NCI-H345 treated with DMSO at 0.1 percent for 48 hours (cell line): ENCODE measurements around the gene HPCAL1.
"Not testable (repeated sequence)": the region's sequence is repeated elsewhere in the genome, so short reads cannot be mapped to it uniquely, and the experiment has no call there.

Experiments used
- DNase-seq: peaks from one replicate; lab custom pipeline; 2025; ENCODE audit not compliant: unreplicated experiment; lab: John Stamatoyannopoulos, UW

Gene HPCAL1

DNA sequence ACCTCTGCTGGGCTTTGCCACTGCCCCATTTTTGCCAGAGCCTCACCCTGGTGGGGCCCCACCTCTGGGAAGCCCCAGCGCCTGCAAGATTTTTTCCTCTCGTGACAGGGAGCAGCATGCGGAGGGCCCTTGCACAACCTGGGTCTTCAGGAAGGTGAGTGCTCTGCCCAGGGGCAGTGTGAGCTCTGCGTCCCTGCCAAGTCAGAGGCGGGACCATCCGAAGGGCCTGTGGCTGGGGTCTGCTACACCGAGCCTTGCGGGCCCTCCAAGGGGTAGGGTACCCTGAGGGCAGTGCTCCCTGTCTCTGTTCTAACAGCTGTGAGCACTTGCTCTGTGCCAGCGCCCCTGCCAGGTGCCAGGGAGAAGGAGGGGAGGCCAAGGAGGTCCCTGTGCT, 151.2 kb downstream of the HPCAL1 start:
- DNase-seq, result no peak

DNA sequence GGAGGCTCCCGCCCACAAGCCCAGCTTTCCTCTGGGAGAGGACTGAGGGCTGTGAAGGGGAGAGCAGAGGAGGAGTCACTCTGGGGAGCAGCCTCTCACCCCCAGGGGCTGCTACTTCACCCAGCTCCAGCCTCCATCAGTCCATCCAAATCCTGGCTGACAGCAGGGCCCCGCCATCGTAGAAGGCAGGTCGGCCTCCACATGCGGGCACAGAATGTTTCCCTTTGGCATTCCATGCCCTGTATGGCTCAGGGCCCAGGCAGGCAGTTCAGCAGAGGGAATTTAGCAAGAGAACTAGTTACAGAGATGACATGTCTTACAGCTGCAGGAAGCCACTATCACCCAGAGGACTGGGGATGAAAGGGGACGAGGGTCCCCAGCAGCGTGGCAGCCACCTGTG, 151.8 kb downstream of the HPCAL1 start:
- no peak for DNase-seq

DNA sequence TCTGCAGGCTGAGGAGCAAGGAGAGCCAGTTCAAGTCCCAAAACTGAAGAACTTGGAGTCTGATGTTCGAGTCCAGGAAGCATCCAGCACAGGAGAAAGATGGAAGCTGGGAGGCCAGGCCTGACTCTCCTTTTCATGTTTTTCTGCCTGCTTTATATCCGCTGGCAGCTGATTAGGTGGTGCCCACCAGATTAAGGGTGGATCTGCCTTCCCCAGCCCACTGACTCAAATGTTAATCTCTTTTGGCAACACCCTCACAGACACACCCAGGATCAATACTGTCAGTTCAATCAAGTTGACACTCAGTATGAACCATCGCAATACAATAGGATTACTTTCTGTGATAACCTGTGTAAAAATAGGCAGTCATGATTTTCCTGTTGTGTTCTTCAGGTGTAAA, 154.5 kb downstream of the HPCAL1 start:
- DNase-seq, result not testable (repeated sequence)

- DNase-seq, result no peak
These were observed 155.3 kb downstream of the HPCAL1 start for GRCh38 chr2:10457846-10458598.

DNA sequence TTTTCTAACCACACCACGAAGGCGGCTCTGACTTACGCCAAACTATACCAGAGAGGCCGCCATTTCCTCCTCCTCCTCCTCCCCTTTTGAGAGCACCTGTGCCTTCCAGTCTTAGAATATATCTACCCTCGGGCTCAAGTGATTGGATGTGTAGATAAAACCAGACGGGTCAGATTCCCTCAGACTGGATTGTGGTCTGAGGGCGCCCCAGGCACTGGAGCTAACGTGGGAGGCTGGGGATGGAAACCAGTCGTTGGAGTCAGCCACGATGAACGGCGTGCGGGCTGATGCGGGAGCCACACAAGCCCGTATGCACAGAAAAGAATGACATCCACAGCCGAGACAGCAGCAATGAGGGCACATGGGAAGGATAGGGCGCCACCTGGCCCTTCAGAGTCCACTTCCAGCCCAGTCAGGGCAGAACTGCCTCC, 157.7 kb downstream of the HPCAL1 start:
- DNase-seq, result no peak

- no peak for DNase-seq
These were observed 159.7 kb downstream of the HPCAL1 start for GRCh38 chr2:10462178-10463083.

DNA sequence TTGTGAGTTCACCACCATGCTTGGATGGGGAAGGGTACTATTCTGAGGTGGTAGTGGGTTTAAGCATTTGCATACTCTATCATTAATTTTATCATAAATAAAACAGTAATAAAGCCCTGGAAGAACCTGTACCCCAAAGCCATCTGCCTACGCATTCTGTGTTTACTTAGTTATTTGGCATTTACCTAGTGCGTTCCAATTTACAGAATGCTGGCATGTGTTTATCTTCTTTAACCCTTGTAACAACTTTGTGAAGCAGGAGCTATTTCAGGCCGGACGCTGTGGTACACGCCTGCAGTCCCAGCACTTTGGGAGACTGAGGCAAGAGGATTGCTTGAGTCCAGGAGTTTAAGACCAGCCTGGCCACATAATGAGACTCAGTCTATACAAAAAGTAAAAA, 163.2 kb downstream of the HPCAL1 start:
- no peak for DNase-seq

DNA sequence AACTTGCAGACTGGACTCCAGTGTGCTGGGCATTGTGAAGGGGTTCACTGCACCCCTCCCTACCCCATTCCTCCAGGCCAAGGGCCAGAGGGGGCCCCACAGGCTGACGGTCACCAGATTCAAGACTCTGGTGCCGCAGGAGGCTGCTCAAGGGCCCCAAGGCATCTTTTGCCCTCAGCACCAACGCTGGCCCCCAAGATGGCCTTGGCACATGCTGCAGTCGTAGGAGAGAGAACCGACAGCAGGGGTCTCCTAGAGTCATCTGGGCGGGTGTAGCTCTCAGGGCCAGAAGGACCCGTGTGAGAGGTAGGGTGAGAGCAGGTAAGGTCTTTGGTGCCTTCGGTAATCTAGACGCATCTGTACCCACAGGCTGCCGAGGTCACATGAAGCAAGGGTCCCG, 164.1 kb downstream of the HPCAL1 start:
- DNase-seq, result no peak

DNA sequence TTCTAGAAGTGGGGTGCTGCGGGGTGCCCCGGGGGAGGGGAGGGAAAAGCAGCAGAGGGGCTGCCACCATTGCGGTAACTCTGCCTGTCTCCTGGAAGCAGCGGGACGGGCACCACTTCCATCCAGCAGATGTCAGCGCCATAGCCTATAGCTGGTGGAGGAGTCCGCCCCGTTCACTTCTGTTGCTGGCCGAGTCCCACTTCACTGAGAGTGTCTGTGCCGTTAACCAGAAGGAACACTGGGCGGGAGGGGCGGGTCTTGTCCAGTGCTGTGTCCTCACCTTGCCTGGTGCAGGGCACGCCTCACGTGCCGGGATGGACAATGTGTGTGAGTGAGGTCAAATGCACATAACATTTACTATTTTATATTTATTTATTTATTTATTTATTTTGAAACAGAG, 164.7 kb downstream of the HPCAL1 start:
- no peak for DNase-seq

- no peak for DNase-seq
These were observed 166.6 kb downstream of the HPCAL1 start for GRCh38 chr2:10469301-10469700.

- DNase-seq, result no peak
These were observed 167.4 kb downstream of the HPCAL1 start for GRCh38 chr2:10469955-10470608.

- DNase-seq, result no peak
These were observed 168.4 kb downstream of the HPCAL1 start for GRCh38 chr2:10471046-10471571.

DNA sequence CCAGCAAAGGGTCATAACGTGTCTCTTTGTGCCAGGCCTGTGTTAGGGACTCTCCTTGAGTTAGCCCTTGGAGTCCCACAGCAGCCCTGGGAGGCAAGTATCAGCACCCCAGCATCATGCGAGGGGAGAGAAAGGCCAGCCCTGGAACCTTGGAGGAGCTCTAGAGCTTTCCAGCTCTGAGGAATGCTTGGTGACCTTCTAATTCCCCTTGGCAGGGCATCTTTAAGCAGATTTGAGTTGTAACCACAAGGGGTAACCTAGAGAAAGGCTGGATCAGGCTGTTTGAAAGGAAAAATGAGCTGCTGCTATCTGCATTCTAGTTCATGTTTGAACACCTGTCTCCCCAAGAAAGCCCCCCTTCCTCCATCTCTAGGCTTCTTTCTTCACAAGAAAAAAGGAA, 169.3 kb downstream of the HPCAL1 start:
- no peak for DNase-seq

- no peak for DNase-seq
These were observed 170.5 kb downstream of the HPCAL1 start for GRCh38 chr2:10473121-10473756.

- no peak for DNase-seq
These were observed 172.6 kb downstream of the HPCAL1 start for GRCh38 chr2:10475221-10475722.

GRCh38 chr2:10475811-10476660, 173.3 kb downstream of the HPCAL1 start:
- no peak for DNase-seq

DNA sequence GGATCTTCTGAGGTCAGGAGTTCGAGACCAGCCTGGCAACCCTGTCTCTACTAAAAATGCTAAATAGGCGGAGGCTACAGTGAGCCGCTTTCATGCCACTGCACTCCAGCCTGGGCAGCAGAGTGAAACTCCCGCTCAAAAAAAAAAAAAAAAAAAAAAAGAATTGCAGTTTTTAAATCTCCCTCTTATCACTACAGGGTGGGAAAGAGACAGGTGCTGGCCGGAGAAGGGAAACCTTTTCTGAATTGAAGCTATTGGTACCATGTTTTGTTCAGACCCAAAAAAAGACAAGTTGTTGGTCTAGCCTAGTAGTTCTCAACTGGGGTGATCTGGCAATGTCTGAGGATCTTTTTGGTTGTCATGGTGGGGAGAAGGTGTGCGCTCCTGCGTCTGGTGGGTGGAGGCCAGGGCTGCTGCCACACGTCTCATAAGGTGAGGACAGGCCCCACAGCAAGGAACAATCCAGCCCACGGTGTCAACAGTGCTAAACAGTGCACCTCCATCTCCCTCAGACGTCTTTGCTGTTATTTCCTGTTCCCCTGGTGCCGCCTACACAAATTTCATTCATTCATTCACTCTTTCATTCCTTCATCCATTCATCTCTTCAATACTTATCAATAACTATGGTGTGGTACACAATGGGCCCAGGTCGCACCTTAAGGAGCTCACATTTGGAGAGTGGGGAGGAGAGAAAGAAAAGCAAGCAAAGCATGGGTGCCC, 174.2 kb downstream of the HPCAL1 start:
- no peak for DNase-seq
